WI38 (cell line): ENCODE measurements around the gene MGA.

Source experiments
- H3K4me3 ChIP-seq: 2 replicates; pipeline ENCODE4 v1.5.1; 2011; ENCODE audit warnings: low read depth, mild to moderate bottlenecking, control low read depth, low read length
- CTCF ChIP-seq: IDR thresholded peaks from 2 replicates; pipeline ENCODE4 v1.5.1; 2012; ENCODE audit warnings: low read depth, mild to moderate bottlenecking, control low read depth, low read length

The MGA gene

GRCh38 chr15:41804916-41805666, 144.9 kb downstream of the MGA start:
- no peak overlapping the region for H3K4me3 ChIP-seq
- no peak for TF ChIP-seq CTCF

GRCh38 chr15:41805711-41806110, 145.5 kb downstream of the MGA start:
- TF ChIP-seq CTCF: no peak
- no peak overlapping the region for H3K4me3 ChIP-seq

- no peak for TF ChIP-seq CTCF
- H3K4me3 ChIP-seq: no peak overlapping the region
These were observed 146.3 kb downstream of the MGA start for GRCh38 chr15:41806291-41807181.

- no peak overlapping the region for H3K4me3 ChIP-seq
- TF ChIP-seq CTCF: no peak
These were observed 148.9 kb downstream of the MGA start for GRCh38 chr15:41809121-41809520.

- H3K4me3 ChIP-seq: no peak overlapping the region
- TF ChIP-seq CTCF: no peak
These were observed 149.5 kb downstream of the MGA start for GRCh38 chr15:41809526-41810220.

- H3K4me3 ChIP-seq: no peak overlapping the region
- no peak for TF ChIP-seq CTCF
These were observed 150.6 kb downstream of the MGA start for GRCh38 chr15:41810651-41811431.
